Glutamatergic neuron (in vitro differentiated cells): ENCODE measurements around the gene KAT6B. TPM values are rescaled to one million over a fixed set of nuclear protein-coding genes. Genes with fewer than 3 reads are reported as not detected.

Experiments
- DNase-seq: peaks from one replicate; pipeline ENCODE4 v3.0.0; 2022
- H3K27ac Mint-ChIP-seq: one replicate; pipeline ENCODE4 v1.8.0; 2020; ENCODE audit warnings: mild to moderate bottlenecking, mixed read lengths, inconsistent platforms; ENCODE audit not compliant: unreplicated experiment
- H3K27me3 Mint-ChIP-seq: one replicate; pipeline ENCODE4 v1.8.0; 2020; ENCODE audit warnings: mild to moderate bottlenecking, moderate library complexity, mixed read lengths, inconsistent platforms; ENCODE audit not compliant: unreplicated experiment
- H3K36me3 Mint-ChIP-seq: one replicate; pipeline ENCODE4 v1.8.0; 2020; ENCODE audit warnings: mild to moderate bottlenecking, mixed read lengths, inconsistent platforms; ENCODE audit not compliant: unreplicated experiment
- H3K4me1 Mint-ChIP-seq: one replicate; pipeline ENCODE4 v1.8.0; 2020; ENCODE audit warnings: mild to moderate bottlenecking, low read depth, mixed read lengths, inconsistent platforms; ENCODE audit not compliant: unreplicated experiment
- H3K4me3 Mint-ChIP-seq: one replicate; pipeline ENCODE4 v1.8.0; 2020; ENCODE audit warnings: mild to moderate bottlenecking, mixed read lengths, inconsistent platforms; ENCODE audit not compliant: unreplicated experiment
- H3K9me3 Mint-ChIP-seq: one replicate; pipeline ENCODE4 v1.8.0; 2020; ENCODE audit warnings: mild to moderate bottlenecking, moderate library complexity, mixed read lengths, inconsistent platforms; ENCODE audit not compliant: unreplicated experiment
- total RNA-seq: library from RNA; stranded (reverse); fragmentation: NEBNext Ultra II Directional; extraction: Animal tissue kit (Norgen Biotek cat#: 25700); gene quantifications from one replicate; pipeline ENCODE4 v1.2.1, GENCODE V29; 2021; ENCODE audit not compliant: unreplicated experiment
- TF ChIP-seq, protein P1 (sequence below): fragments of 200-600 bp; sonication (generic); IDR thresholded peaks from one replicate; pipeline ENCODE4 v1.5.0; 2021; ENCODE audit not compliant: partially characterized antibody, unreplicated experiment

The KAT6B gene
- total RNA-seq, 1 donor from 2014 or later, result 75.3 TPM

DNA sequence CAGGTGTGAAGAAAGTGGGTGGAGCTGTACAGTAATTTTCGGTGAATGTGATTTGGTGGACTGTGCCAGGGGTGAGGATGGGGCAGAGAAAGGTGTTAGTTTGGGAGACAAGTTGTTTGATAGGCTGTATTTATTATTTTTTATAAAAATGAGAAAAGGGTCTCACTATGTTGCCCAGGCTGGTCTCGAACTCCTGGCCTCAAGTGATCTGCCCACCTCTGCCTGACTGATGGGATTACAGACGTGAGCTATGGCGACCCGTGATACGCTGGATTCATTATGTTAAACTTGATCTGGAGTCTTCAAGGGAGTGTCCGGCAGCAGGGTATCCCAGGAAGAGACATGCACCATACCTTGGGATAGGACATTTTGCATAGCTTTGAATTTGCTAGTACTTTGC, 1.3 kb downstream of the KAT6B start:
- H3K27ac Mint-ChIP-seq, result peak overlapping the region; percentile 25
- TF ChIP-seq, protein P1, sequence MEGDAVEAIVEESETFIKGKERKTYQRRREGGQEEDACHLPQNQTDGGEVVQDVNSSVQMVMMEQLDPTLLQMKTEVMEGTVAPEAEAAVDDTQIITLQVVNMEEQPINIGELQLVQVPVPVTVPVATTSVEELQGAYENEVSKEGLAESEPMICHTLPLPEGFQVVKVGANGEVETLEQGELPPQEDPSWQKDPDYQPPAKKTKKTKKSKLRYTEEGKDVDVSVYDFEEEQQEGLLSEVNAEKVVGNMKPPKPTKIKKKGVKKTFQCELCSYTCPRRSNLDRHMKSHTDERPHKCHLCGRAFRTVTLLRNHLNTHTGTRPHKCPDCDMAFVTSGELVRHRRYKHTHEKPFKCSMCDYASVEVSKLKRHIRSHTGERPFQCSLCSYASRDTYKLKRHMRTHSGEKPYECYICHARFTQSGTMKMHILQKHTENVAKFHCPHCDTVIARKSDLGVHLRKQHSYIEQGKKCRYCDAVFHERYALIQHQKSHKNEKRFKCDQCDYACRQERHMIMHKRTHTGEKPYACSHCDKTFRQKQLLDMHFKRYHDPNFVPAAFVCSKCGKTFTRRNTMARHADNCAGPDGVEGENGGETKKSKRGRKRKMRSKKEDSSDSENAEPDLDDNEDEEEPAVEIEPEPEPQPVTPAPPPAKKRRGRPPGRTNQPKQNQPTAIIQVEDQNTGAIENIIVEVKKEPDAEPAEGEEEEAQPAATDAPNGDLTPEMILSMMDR, result no peak
- peaks cover 2% of the 10 kb centered on the region for H3K27me3 Mint-ChIP-seq
- peaks cover 9% of the 10 kb centered on the region for H3K9me3 Mint-ChIP-seq
- peak overlapping the region; percentile 93 for H3K4me3 Mint-ChIP-seq
- H3K36me3 Mint-ChIP-seq, result no peaks in the 10 kb centered on the region
- DNase-seq, result no peak
- peaks cover 11% of the 10 kb centered on the region for H3K4me1 Mint-ChIP-seq

DNA sequence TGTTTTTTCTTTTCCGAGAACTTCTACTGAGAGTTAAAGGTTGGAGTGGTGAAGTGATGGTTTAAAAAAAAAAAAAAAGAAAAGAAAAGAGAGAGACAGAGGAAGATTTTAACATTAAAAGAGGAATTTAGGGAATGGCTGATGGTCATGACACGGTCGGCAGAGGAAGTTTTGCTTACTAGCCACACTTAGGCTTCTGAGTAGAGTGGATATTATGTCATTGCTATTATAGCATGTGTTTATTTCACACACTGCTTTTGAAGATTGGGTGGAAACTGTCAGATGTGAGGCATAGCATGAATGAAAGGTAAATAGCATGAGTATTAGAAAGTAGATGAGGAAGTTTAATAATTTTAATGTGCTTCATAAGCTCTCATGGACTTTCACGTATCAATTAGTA, 2.5 kb downstream of the KAT6B start:
- Mint-ChIP-seq H3K4me3 (no peak overlapping the region), H3K36me3 (no peaks in the 10 kb centered on the region), H3K27me3 (peaks cover 2% of the 10 kb centered on the region), H3K9me3 (peaks cover 9% of the 10 kb centered on the region), H3K4me1 (peaks cover 14% of the 10 kb centered on the region), H3K27ac (no peak overlapping the region)
- DNase-seq, result no peak
- TF ChIP-seq, protein P1, result no peak

DNA sequence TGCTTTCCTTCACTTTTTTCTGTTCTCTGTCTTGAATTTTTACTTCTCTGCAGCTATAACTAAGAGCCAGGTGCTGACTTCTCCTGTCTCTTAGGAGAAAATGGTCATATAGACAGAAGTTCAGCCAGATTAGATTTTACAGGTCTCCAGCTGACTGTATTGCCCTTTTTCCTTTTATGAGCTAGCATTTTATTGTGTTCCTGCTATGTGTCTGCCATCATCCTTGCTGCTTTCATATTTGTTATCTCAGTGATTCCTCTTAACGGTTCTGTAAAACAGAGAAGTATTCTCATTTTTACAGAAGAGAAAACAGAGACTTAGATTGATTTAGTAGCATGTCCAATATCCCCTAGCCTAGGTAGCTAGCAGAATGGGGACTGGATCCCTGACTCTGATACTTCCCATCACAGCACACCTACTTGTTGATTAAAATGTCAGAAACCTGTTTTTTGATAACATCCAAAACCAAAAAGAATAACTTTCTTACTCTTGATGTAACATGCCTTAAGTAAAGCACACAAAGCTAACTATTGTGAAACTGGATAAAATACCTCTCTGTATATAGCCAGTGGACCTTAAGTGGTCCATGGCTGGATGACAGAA, 5.2 kb downstream of the KAT6B start:
- Mint-ChIP-seq H3K4me3 (peak overlapping the region; percentile 13), H3K9me3 (peaks cover 4% of the 10 kb centered on the region), H3K27me3 (no peaks in the 10 kb centered on the region), H3K4me1 (peaks cover 14% of the 10 kb centered on the region), H3K27ac (no peak overlapping the region), H3K36me3 (no peaks in the 10 kb centered on the region)
- DNase-seq, result no peak
- TF ChIP-seq, protein P1, result no peak

DNA sequence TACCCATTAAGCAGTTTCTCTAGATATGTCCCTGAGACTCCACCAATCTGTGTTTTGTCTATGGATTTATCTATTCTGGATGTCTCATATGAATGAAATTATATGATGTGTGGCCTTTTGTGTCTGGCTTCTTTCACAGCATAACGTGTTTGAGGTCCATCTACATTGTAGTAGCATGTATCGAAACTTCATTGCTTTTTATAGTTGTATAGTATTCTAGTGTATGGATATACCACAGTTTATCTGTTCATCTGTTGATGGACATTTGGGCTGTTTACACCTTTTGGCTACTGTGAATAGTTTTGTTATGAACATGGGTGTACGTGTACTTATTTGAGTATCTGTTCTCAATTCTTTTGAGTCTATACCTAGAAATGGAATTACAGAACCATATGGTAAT, 9.6 kb downstream of the KAT6B start:
- no peak overlapping the region for H3K4me3 Mint-ChIP-seq
- H3K9me3 Mint-ChIP-seq, result peaks cover 4% of the 10 kb centered on the region

DNA sequence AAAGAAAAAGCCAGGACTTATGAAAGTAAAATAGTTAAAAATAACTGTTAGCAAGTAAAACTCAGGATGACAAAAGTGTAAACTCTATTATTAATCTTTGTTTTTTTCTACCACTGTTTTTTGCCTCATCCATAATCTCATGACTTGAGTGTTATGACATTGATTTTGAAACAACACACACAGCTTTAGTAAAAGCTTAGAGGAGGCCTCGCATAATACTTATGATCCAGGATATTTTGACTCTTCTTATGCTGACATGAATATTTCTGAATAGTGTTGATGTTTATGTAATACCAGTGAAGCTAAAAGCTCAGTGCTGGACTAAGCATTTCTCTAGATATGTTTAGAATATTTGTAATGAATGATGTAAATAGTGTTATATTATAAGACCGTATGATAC, 10.5 kb downstream of the KAT6B start:
- H3K9me3 Mint-ChIP-seq, result peaks cover 4% of the 10 kb centered on the region
- no peak for DNase-seq

More for the DNA sequence above, 9.6 kb downstream of the KAT6B start:
- TF ChIP-seq, protein P1, result no peak
- DNase-seq, result no peak
- Mint-ChIP-seq H3K27ac (peak overlapping the region; percentile 28), H3K4me1 (peaks cover 21% of the 10 kb centered on the region), H3K36me3 (peaks cover 9% of the 10 kb centered on the region), H3K27me3 (no peaks in the 10 kb centered on the region)

More for the DNA sequence above, 10.5 kb downstream of the KAT6B start:
- Mint-ChIP-seq H3K4me3 (no peak overlapping the region), H3K27ac (peak overlapping the region; percentile 64), H3K36me3 (peaks cover 9% of the 10 kb centered on the region), H3K27me3 (no peaks in the 10 kb centered on the region), H3K4me1 (peaks cover 16% of the 10 kb centered on the region)
- TF ChIP-seq, protein P1, result no peak
